Upper lobe of left lung (tissue), 4 donors: ENCODE results near the gene CLCNKB.

Experiments used
- POLR2A ChIP-seq, 4 donors: fragments of 450-650 bp; IDR thresholded peaks; one replicate each; pipeline ENCODE4 v1.5.1; 2016 to 2017; ENCODE audit warnings: antibody characterized with exemption in 4 of 4, mild to moderate bottlenecking in 2 of 4
- TF ChIP-seq, protein P1 (sequence below), 6 experiments: fragments of 450-650 bp in 4 of 6; fragments of 200-600 bp in 2 of 6; sonication (generic) in 2 of 6; IDR thresholded peaks; one replicate each; pipeline ENCODE4 v1.5.1; 2016 to 2019; ENCODE audit warnings: antibody characterized with exemption in 6 of 6

DNA sequence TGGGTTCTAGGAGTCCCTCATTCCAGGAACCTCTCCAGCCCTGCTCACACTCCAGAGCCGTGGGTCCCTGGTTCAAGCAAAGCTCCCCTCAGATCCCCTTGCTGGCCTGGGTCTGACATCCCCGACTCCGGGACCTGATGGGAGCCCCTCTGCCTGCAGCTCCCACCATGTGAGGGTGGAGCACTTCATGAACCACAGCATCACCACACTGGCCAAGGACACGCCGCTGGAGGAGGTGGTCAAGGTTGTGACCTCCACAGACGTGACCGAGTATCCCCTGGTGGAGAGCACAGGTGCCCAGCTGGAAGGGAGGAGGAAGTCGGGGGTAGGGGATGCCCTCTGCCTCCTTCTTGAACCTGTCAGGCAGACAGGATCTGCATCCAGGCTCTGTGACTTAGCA is 12.0 kb upstream of the CLCNKB start:
- TF ChIP-seq, protein P1, sequence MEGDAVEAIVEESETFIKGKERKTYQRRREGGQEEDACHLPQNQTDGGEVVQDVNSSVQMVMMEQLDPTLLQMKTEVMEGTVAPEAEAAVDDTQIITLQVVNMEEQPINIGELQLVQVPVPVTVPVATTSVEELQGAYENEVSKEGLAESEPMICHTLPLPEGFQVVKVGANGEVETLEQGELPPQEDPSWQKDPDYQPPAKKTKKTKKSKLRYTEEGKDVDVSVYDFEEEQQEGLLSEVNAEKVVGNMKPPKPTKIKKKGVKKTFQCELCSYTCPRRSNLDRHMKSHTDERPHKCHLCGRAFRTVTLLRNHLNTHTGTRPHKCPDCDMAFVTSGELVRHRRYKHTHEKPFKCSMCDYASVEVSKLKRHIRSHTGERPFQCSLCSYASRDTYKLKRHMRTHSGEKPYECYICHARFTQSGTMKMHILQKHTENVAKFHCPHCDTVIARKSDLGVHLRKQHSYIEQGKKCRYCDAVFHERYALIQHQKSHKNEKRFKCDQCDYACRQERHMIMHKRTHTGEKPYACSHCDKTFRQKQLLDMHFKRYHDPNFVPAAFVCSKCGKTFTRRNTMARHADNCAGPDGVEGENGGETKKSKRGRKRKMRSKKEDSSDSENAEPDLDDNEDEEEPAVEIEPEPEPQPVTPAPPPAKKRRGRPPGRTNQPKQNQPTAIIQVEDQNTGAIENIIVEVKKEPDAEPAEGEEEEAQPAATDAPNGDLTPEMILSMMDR (IDR thresholded peaks at IDR 0.05): no peak
- TF ChIP-seq POLR2A (IDR thresholded peaks at IDR 0.05): no peak
